ENCODE data around the gene C1QTNF8.

C1QTNF8 gene

GRCh38 chr16:1082952-1083675 lies 12.9 kb downstream of the C1QTNF8 start:
- Histone ChIP-seq H3K4me3 (ENCODE audit: low read depth in 1 of 2, low read length in 2 of 2) (no peak overlapping the region), H3K27ac (ENCODE audit: low read length) (no peak overlapping the region), H3K9ac (ENCODE audit: low read depth, low read length) (no peak overlapping the region)

GRCh38 chr16:1082266-1082951 lies 13.6 kb downstream of the C1QTNF8 start:
- Histone ChIP-seq H3K9ac (ENCODE audit: low read depth, low read length) (no peak overlapping the region), H3K4me3 (ENCODE audit: low read depth in 1 of 2, low read length in 2 of 2) (no peak overlapping the region), H3K27ac (ENCODE audit: low read length) (no peak overlapping the region), H3K36me3 (ENCODE audit: insufficient read depth, low read length) (no peaks in the 10 kb centered on the region), H4K20me1 (ENCODE audit: insufficient read depth, low read length) (no peaks in the 10 kb centered on the region), H2AFZ (ENCODE audit: low read depth, low read length) (no peak overlapping the region), H3K4me2 (ENCODE audit: insufficient read depth, low read length) (no peak overlapping the region), H3K27me3 (ENCODE audit: insufficient read depth, low read length, poor library complexity) (no peaks in the 10 kb centered on the region), H3K4me1 (ENCODE audit: insufficient read depth, low read length) (no peaks in the 10 kb centered on the region), H3K9me3 (ENCODE audit: insufficient read depth, low read length, severe bottlenecking) (peaks cover 13% of the 10 kb centered on the region), H3K79me2 (ENCODE audit: insufficient read depth, low read length) (no peaks in the 10 kb centered on the region)
- DNase-seq, result no peak
- no peak for TF ChIP-seq EZH2 (IDR thresholded peaks at IDR 0.05; ENCODE audit: borderline replicate concordance, low read depth, low read length, severe bottlenecking)
- TF ChIP-seq CTCF (IDR thresholded peaks at IDR 0.05; ENCODE audit: borderline replicate concordance, extremely low read depth, low read length, poor library complexity, severe bottlenecking), result no peak
- ATAC-seq (ENCODE audit: insufficient read depth, low read depth), result no peak

More at GRCh38 chr16:1082952-1083675, 12.9 kb downstream of the C1QTNF8 start:
- peaks cover 13% of the 10 kb centered on the region for H3K9me3 ChIP-seq (ENCODE audit: insufficient read depth, low read length, severe bottlenecking)
- TF ChIP-seq CTCF (IDR thresholded peaks at IDR 0.05; ENCODE audit: borderline replicate concordance, extremely low read depth, low read length, poor library complexity, severe bottlenecking), result no peak
- no peak for TF ChIP-seq EZH2 (IDR thresholded peaks at IDR 0.05; ENCODE audit: borderline replicate concordance, low read depth, low read length, severe bottlenecking)
- no peak overlapping the region for H2AFZ ChIP-seq (ENCODE audit: low read depth, low read length)
- no peaks in the 10 kb centered on the region for H3K27me3 ChIP-seq (ENCODE audit: insufficient read depth, low read length, poor library complexity)
- H3K36me3 ChIP-seq (ENCODE audit: insufficient read depth, low read length), result no peaks in the 10 kb centered on the region
- H3K4me1 ChIP-seq (ENCODE audit: insufficient read depth, low read length), result no peaks in the 10 kb centered on the region
- ATAC-seq (ENCODE audit: insufficient read depth, low read depth) (no peak), DNase-seq (no peak)
- no peaks in the 10 kb centered on the region for H4K20me1 ChIP-seq (ENCODE audit: insufficient read depth, low read length)
- no peak overlapping the region for H3K4me2 ChIP-seq (ENCODE audit: insufficient read depth, low read length)
- no peaks in the 10 kb centered on the region for H3K79me2 ChIP-seq (ENCODE audit: insufficient read depth, low read length)

GRCh38 chr16:1081734-1082265 lies 14.2 kb downstream of the C1QTNF8 start:
- DNase-seq, result no peak
- H3K27ac ChIP-seq (ENCODE audit: low read length), result no peak overlapping the region
- H2AFZ ChIP-seq (ENCODE audit: low read depth, low read length), result no peak overlapping the region
- no peak overlapping the region for H3K4me2 ChIP-seq (ENCODE audit: insufficient read depth, low read length)
- no peaks in the 10 kb centered on the region for H4K20me1 ChIP-seq (ENCODE audit: insufficient read depth, low read length)
- no peak for TF ChIP-seq EZH2 (IDR thresholded peaks at IDR 0.05; ENCODE audit: borderline replicate concordance, low read depth, low read length, severe bottlenecking)
- TF ChIP-seq CTCF (IDR thresholded peaks at IDR 0.05; ENCODE audit: borderline replicate concordance, extremely low read depth, low read length, poor library complexity, severe bottlenecking), result no peak
- no peaks in the 10 kb centered on the region for H3K36me3 ChIP-seq (ENCODE audit: insufficient read depth, low read length)
- H3K27me3 ChIP-seq (ENCODE audit: insufficient read depth, low read length, poor library complexity), result no peaks in the 10 kb centered on the region
- no peak overlapping the region for H3K9ac ChIP-seq (ENCODE audit: low read depth, low read length)
- no peak for ATAC-seq (ENCODE audit: insufficient read depth, low read depth)
- peaks cover 13% of the 10 kb centered on the region for H3K9me3 ChIP-seq (ENCODE audit: insufficient read depth, low read length, severe bottlenecking)
- no peaks in the 10 kb centered on the region for H3K79me2 ChIP-seq (ENCODE audit: insufficient read depth, low read length)
- no peak overlapping the region for H3K4me3 ChIP-seq (ENCODE audit: low read depth in 1 of 2, low read length in 2 of 2)
- H3K4me1 ChIP-seq (ENCODE audit: insufficient read depth, low read length), result no peaks in the 10 kb centered on the region

Measured in DND-41 (cell line).